Left kidney (tissue), 8 donors: ENCODE measurements around the gene GCSH. TPM values are rescaled to one million over a fixed set of nuclear protein-coding genes. Genes with fewer than 3 reads are reported as not detected.
"Not testable (repeated sequence)": the region's sequence is repeated elsewhere in the genome, so short reads cannot be mapped to it uniquely, and the experiment has no call there.

ENCODE experiments used
- DNase-seq: peaks from one replicate; pipeline ENCODE4 v3.0.0-alpha.2; 2013
- long read RNA-seq, 8 donors: transcript quantifications; one replicate each; lab custom pipeline, GENCODE V29; 2026
- polyA plus RNA-seq: library from polyadenylated mRNA; unstranded; fragments of 120-200 nt; gene quantifications from one replicate; pipeline ENCODE4 v1.2.1, GENCODE V29; 2013; ENCODE audit not compliant: insufficient read length

GCSH gene
- 98.1 TPM for polyA plus RNA-seq
- long read RNA-seq, donor 1, transcript GCSH-201 (5 exons, 1,597 nt), result major isoform, 38 of 42 reads
- long read RNA-seq, donor 1, partial matches to known transcripts, result 0 of 42 reads
- long read RNA-seq, donor 1, other reads (novel, unspliced or antisense), result 0 of 42 reads
- long read RNA-seq, donor 2, transcript GCSH-201 (5 exons, 1,597 nt), result major isoform, 41 of 45 reads
- long read RNA-seq, donor 2, partial matches to known transcripts, result 0 of 45 reads
- long read RNA-seq, donor 2, other reads (novel, unspliced or antisense), result 0 of 45 reads
- long read RNA-seq, donor 3, transcript GCSH-201 (5 exons, 1,597 nt), result major isoform, 33 of 36 reads
- long read RNA-seq, donor 3, partial matches to known transcripts, result 0 of 36 reads
- long read RNA-seq, donor 3, other reads (novel, unspliced or antisense), result 0 of 36 reads
- long read RNA-seq, donor 4, transcript GCSH-201 (5 exons, 1,597 nt), result major isoform, 8 of 9 reads
- long read RNA-seq, donor 4, partial matches to known transcripts, result 0 of 9 reads
- long read RNA-seq, donor 4, other reads (novel, unspliced or antisense), result 0 of 9 reads
- long read RNA-seq, donor 5, transcript GCSH-201 (5 exons, 1,597 nt), result major isoform, 58 of 62 reads
- long read RNA-seq, donor 5, partial matches to known transcripts, result 0 of 62 reads
- long read RNA-seq, donor 5, other reads (novel, unspliced or antisense), result 0 of 62 reads
- long read RNA-seq, donor 6, transcript GCSH-201 (5 exons, 1,597 nt), result major isoform, 32 of 37 reads
- long read RNA-seq, donor 6, partial matches to known transcripts, result 0 of 37 reads
- long read RNA-seq, donor 6, other reads (novel, unspliced or antisense), result 0 of 37 reads
- long read RNA-seq, donor 7, transcript GCSH-201 (5 exons, 1,597 nt), result major isoform, 47 of 50 reads
- long read RNA-seq, donor 7, partial matches to known transcripts, result 0 of 50 reads
- long read RNA-seq, donor 7, other reads (novel, unspliced or antisense), result 0 of 50 reads
- long read RNA-seq, donor 8, transcript GCSH-201 (5 exons, 1,597 nt), result major isoform, 13 of 14 reads
- long read RNA-seq, donor 8, partial matches to known transcripts, result 0 of 14 reads
- long read RNA-seq, donor 8, other reads (novel, unspliced or antisense), result 0 of 14 reads

GRCh38 chr16:81095953-81096714 is at the start of gene GCSH:
Gene GCSH (minus strand): TSS chr16:81096395. CDS start chr16:81096278, 117 bp downstream.
- peak; percentile 98 for DNase-seq

GRCh38 chr16:81143921-81144471 is 47.8 kb upstream of the GCSH start:
- no peak for DNase-seq

GRCh38 chr16:81142864-81143263 is 46.7 kb upstream of the GCSH start:
- DNase-seq, result no peak

- no peak for DNase-seq
These were observed 45.0 kb upstream of the GCSH start for GRCh38 chr16:81140930-81141780.

GRCh38 chr16:81138831-81139557 is 42.8 kb upstream of the GCSH start:
- no peak for DNase-seq

GRCh38 chr16:81137754-81138153 is 41.6 kb upstream of the GCSH start:
- DNase-seq, result no peak

- DNase-seq, result peak; percentile 22
These were observed 40.5 kb upstream of the GCSH start for GRCh38 chr16:81136390-81137335.

GRCh38 chr16:81130126-81130525 is 33.9 kb upstream of the GCSH start:
- no peak for DNase-seq

- DNase-seq, result no peak
These were observed 32.7 kb upstream of the GCSH start for GRCh38 chr16:81128726-81129524.

- no peak for DNase-seq
These were observed 30.9 kb upstream of the GCSH start for GRCh38 chr16:81127051-81127450.

- DNase-seq, result no peak
These were observed 27.1 kb upstream of the GCSH start for GRCh38 chr16:81123092-81123852.

- DNase-seq, result no peak
These were observed 25.3 kb upstream of the GCSH start for GRCh38 chr16:81121474-81121990.

- DNase-seq, result no peak
These were observed 21.2 kb upstream of the GCSH start for GRCh38 chr16:81117436-81117835.

- DNase-seq, result no peak
These were observed 20.1 kb upstream of the GCSH start for GRCh38 chr16:81116285-81116684.

- DNase-seq, result no peak
These were observed 16.3 kb upstream of the GCSH start for GRCh38 chr16:81112453-81112852.

- not testable (repeated sequence) for DNase-seq
These were observed 13.1 kb upstream of the GCSH start for GRCh38 chr16:81109274-81109673.

GRCh38 chr16:81107511-81107910 is 11.3 kb upstream of the GCSH start:
- DNase-seq, result no peak
